GM18526 (cell line): ENCODE results near the gene ADAM10.

Experiments
- POLR2A ChIP-seq: IDR thresholded peaks from 3 replicates; pipeline ENCODE4 v1.6.1; 2011; ENCODE audit not compliant: insufficient read length; ENCODE audit errors: extremely low read depth

Gene ADAM10

GRCh38 chr15:58749532-58750337, at the start of gene ADAM10:
TSS of gene ADAM10 (minus strand) at chr15:58749707. CDS start at chr15:58749534, 173 bp downstream.
- peak; percentile 58 for TF ChIP-seq POLR2A

GRCh38 chr15:58797505-58797904, 48.0 kb upstream of the ADAM10 start:
- no peak for TF ChIP-seq POLR2A

- TF ChIP-seq POLR2A: no peak
Observed at GRCh38 chr15:58795825-58796224, 46.3 kb upstream of the ADAM10 start.

DNA sequence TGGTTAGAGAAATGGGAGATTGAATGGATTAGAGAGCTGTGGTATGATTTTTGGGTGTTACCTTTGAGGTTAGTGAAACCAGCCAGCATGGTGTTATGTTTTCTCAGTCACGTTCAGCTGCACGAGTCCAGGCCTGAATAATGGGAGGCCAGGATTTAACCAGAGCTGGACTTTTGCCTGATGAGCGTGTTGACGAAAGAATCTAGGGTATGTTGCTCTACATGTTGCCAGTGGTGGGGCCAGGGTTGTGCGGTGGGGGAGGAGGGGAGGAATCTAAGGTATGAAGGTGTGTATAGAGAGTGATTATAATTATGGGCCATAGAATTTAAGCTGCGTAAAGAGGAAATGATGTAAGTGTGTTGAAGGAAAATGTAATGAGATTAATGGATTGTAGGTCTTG, 44.4 kb upstream of the ADAM10 start:
- no peak for TF ChIP-seq POLR2A

GRCh38 chr15:58788056-58788710, 38.7 kb upstream of the ADAM10 start:
- no peak for TF ChIP-seq POLR2A

DNA sequence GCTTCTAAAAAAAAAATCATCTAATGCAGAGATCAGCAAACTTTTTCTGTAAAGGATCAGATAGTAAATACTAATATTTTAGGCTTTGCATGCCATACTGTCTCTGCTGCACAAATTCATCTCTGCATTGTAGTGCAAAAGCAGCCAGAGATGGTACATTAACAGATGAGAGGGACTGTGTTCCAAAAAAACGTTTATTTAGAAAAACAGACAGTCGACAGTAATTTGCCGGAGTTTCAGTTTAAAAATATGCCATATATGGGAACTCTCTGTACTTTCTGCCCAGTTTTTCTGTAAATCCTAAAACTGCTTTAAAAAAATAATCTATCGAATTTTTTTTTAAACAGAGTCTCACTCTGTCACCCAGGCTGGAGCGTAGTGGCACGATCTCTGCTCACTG, 35.8 kb upstream of the ADAM10 start:
- no peak for TF ChIP-seq POLR2A

DNA sequence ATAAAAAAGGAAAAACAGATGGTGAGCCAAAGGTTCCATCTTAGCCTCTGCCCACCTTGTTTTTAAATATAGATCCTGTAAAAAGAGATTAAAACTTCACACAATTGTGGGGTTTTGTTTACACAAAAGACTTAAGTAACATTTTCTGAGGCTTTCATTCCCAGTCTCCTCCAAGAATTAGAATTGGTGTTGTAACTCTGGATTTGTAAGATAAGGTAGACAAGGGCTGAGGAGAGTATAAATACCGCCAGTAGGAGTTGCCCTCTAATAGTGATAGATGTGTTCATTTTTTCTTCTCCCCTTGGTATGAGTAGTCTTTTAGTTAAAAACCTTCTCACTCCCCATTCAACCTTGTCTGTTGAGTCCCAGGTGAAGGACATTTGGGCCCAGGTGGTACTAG, 30.0 kb upstream of the ADAM10 start:
- no peak for TF ChIP-seq POLR2A

DNA sequence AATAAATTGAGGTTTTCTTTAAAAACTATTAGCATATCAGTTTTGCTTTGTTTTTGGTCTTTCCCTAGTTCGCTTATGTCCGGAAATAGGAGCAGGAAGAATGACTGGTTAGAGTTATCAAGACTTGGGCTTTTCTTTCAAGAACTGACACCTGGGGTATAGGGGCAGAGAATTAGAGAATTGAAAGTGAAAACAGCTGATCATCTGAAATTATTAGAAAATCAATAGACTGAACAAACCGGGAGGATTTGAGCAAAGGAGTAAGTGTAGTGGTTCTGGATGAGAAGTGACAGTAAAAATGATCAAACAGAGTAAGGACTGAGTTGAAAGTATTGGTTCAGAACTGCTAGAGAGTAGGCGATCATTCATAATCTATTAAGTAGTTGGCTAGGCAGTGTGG, 27.6 kb upstream of the ADAM10 start:
- TF ChIP-seq POLR2A: no peak

- TF ChIP-seq POLR2A: no peak
Observed at GRCh38 chr15:58775402-58775801, 25.9 kb upstream of the ADAM10 start.

DNA sequence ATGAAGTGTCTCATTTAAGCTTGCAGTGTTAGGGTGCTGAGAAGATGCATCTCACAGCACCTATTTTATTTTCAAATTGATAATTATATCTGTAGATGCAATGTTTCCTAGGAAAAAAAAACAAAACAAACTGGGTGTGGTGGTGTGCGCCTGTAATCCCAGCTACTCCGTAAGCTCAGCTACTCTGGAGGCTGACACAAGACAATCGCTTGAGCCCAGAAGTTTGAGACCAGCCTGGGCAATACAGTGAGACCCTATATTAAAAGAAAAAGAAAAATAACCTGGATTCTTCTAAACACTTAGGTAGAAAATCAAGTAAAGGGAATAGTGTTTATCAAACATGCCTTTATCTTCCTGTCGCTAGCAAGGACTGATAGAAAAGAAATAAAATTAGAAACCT, 23.5 kb upstream of the ADAM10 start:
- no peak for TF ChIP-seq POLR2A

DNA sequence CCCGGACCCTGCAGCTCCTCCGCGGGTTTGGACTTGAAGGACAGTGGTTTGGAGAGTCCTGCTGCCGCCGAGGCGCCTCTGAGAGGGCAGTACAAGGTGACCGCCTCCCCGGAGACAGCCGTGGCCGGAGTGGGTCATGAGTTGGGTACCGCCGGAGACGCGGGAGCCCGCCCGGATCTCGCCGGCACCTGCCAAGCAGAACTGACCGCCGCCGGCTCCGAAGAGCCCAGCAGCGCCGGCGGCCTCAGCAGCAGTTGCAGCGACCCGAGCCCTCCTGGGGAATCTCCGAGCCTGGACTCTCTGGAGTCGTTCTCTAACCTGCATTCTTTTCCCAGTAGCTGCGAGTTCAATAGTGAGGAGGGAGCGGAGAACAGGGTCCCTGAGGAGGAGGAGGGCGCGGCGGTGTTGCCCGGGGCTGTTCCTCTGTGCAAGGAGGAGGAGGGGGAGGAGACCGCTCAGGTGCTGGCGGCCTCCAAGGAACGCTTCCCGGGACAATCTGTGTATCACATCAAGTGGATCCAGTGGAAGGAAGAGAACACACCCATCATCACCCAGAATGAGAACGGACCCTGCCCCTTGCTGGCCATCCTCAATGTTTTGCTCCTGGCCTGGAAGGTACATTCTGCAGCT, 22.2 kb upstream of the ADAM10 start:
- TF ChIP-seq POLR2A: no peak

- TF ChIP-seq POLR2A: peak; percentile 78
Observed at GRCh38 chr15:58770857-58771620, 21.5 kb upstream of the ADAM10 start, which contains the start of gene MINDY2. TSS of gene MINDY2 (plus strand) at chr15:58771302. CDS start at chr15:58771396, 94 bp downstream.

GRCh38 chr15:58770519-58770856, 21.0 kb upstream of the ADAM10 start:
- TF ChIP-seq POLR2A: no peak

GRCh38 chr15:58766290-58766689, 16.8 kb upstream of the ADAM10 start:
- TF ChIP-seq POLR2A: no peak

DNA sequence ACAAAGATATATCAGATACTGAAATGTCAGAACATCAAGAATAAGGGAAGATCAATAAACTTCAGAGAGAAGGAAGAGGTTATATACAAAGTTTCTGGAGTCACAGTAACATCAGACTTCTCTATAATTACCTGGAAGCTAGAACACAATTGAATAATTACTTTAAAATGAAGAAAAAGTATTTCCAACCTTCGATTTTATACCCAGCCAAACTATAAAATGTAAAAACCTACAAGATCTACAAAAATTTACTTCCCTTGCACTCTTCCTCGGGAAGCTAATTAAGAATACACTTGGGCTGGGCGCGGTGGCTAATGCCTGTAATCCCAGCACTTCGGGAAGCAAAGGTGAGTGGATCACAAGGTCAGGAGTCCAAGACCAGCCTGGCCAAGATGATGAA, 15.0 kb upstream of the ADAM10 start:
- no peak for TF ChIP-seq POLR2A
